GM10248 (cell line): ENCODE data around the gene GOLGA8F.
"Not testable (repeated sequence)": the region's sequence is repeated elsewhere in the genome, so short reads cannot be mapped to it uniquely, and the experiment has no call there.

Experiments used
- CTCF ChIA-PET: fragments of 300-600 bp; sonication (Branson Sonifier 250); formaldehyde crosslinking; extraction: SDS; loops from one replicate; lab custom pipeline; 2021; ENCODE audit warnings: antibody characterized with exemption; lab: Yijun Ruan, JAX
- POLR2A ChIA-PET: fragments of 350-650 bp; sonication (Branson Sonifier 250); formaldehyde crosslinking; extraction: SDS; loops from one replicate; lab custom pipeline; 2020; ENCODE audit warnings: antibody characterized with exemption; lab: Yijun Ruan, JAX
- DNase-seq: peaks from one replicate; pipeline ENCODE4 v3.0.0; 2012; ENCODE audit errors: extremely low spot score

GOLGA8F gene, protein sequence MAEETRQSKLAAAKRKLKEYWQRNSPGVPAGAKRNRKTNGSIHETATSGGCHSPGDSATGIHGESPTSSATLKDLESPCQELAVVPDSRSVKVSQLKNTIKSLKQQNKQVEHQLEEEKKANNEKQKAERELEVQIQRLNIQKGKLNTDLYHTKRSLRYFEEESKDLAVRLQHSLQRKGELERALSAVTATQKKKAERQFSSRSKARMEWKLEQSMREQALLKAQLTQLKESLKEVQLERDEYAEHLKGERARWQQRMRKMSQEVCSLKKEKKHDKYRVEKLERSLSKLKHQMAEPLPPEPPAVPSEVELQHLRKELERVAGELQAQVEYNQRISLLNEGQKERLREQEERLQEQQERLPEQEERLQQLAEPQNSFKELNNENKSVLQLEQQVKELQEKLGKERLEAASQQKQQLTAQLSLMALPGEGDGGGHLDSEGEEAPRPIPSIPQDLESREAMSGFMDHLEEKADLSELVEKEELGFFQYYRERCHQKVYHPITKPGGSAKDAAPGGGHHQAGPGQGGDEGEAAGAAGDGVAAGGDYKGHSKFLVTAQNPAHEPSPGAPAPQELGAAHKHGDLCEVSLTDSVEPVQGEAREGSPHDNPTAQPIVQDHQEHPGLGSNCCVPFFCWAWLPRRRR

DNA sequence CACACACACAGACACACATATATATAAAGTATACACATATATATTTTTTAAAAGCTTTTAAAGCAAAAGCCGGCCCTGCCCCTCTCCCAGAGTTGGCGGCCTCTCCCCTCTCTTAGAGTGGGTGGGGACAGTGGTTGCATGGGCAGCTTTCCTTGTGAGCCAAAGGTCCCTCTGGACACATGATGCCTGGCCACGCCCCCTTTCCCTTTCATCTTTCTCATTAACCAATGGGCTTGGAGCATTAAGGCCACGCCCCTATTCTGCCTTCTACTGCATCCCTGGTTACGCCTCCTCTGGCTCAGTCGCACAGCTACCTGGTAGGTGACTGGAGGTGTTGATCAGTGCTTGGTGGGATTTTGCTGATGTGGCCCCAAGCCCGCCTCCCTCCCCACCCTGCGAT, at the start of gene GOLGA8F:
Gene GOLGA8F (plus strand): TSS at position 301 of the 400 bp plus-strand sequence. CDS start 98 bp downstream, at position 399.
- CTCF ChIA-PET, DNase-seq, POLR2A ChIA-PET: not testable (repeated sequence)

DNA sequence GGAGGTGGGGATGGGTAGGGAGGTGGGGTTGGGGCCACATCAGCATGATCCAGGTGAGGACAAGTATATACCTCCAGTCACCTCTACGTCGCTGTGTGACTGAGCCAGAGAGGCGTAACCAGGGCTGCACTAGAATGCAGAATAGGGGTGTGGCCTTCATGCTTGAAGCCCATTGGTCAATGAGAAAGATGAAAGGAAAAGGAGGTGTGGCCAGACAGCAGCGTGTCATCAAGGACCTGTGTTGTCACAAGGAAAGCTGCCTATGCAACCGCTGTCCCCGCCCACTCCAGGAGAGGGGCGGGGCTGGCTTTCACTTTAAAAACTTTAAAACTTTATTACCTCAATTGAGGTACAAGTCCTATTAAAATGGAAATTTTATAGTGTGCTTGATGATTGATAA, 20.5 kb upstream of the GOLGA8F start, which contains the start of gene GOLGA6L24:
Gene GOLGA6L24 (minus strand): TSS at position 101 of the 400 bp plus-strand sequence. CDS start 61 bp downstream, at position 40.
- DNase-seq, CTCF ChIA-PET, POLR2A ChIA-PET: not testable (repeated sequence)

DNA sequence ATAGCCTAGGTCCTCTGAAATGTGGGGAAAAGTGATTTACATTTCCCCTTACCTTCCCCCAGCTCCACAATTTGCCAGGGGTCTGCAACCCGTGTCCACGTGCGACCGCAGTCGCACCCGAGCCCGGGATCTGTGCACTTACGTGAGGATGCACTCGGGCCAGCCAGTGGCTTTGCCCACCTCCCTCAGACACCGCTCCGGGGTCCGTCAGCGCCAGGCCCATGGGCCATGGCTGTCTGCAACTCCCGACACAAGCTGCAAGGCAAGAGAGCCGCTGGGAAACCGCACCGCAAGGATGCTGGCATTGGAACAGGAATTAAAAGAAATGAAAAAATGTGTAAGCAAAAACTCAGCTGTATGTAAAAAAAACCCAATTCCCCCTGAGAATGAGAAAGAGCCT, 13.0 kb upstream of the GOLGA8F start:
- DNase-seq, POLR2A ChIA-PET, CTCF ChIA-PET: not testable (repeated sequence)

DNA sequence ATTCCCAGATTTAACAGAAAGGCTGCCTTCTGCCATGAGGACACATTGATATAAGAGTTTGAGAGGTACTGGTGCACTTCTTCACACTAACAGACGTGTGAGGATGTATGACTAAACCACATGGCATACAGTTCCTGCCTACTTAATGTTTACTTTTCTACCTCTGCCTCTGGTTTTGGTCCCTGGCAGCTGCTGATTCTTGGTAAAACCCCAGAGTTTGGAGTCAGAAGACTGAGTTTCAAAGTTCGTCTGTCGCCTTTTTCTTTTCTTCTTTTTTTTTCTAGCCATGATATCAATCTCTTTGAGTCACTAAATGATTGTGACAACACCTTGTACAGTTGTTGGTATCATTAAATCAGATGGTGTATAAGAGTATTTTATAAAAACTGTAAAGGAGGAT, 1.6 kb downstream of the GOLGA8F start:
- POLR2A ChIA-PET, CTCF ChIA-PET, DNase-seq: not testable (repeated sequence)

DNA sequence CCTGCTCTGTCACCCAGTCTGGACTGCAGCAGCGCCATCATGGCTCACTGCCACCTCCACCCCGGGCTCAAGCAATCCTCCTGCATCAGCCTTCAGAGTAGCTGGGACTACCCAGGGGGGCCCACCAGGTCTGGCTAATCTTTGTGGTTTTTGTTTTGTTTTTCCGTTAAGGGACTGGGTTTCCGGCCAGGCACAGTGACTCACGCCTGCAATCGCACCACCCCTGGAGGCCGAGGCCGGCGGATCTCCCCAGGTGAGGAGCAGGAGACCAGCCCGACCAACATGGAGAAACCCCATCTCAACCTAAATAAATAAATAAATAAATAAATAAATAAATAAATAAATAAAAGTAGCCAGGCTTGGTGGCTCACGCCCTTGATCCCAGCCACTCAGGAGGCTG, 17.6 kb downstream of the GOLGA8F start:
- DNase-seq, CTCF ChIA-PET, POLR2A ChIA-PET: not testable (repeated sequence)

DNA sequence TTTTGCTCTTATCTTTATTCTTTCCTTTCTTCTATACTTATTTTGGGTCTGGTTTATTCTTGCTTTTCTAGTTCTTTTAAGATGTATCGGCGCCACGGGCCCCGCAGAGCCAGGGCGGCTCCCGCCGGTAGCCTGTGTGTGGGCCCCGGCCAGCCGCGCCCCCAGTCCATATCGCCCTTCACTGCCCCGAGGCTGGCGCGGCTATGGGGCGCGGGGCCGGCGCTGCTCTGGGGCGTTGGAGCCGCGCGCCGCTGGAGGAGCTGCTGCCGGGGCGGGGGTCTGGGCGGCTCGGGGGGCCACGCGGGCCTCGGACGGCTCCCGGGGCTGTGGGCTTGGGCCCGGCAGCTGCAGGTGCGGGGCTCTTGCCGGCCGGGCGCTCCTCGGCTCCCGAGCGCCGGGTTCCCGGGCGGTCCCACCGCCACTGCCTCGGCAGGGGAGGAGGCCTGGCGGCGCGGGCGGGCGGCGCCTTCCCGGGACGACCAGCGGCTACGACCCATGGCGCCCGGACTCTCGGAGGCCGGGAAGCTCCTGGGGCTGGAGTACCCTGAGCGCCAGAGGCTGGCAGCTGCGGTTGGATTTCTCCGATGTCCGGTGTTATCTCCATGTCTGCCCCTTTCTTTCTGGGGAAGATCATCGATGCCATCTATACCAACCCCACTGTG, 24.4 kb downstream of the GOLGA8F start:
- DNase-seq, POLR2A ChIA-PET, CTCF ChIA-PET: not testable (repeated sequence)

DNA sequence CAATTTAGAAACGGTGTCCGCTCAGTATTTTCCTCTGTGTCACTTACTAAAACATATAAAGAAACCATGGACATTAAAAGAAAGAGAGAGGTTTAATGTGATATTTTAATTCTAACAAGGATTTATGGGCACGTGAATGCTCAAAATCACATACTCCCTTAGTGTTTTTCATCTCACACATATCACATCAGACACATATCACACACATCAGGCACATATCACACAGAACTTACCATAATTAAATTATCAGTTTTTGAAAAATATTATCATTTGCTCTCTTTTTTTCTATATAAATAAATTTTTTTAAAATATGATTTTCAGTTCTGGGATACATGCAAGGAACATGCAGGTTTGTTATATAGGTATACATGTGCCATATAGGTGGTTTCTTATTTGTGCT, 42.0 kb downstream of the GOLGA8F start:
- POLR2A ChIA-PET, DNase-seq, CTCF ChIA-PET: not testable (repeated sequence)

DNA sequence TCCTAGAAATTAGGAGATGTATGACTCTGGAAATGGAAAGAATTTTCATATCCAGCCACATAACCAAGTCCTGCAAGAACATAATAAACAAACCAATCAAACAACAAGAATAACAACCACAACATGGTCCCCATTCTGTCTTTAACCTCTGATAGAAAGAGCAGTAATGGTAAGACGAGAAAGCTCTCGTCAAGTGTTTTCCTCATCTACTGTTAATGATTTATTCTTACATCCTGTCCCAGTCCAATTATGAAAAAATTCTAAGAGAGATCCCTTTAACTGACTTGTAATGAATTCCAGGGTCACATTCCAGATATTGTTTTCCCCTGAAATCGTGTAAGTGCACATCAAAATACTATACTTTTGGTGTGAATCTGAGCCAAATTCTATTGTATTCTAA, 57.1 kb downstream of the GOLGA8F start:
- DNase-seq, CTCF ChIA-PET, POLR2A ChIA-PET: not testable (repeated sequence)
